SJSA1 (cell line): ENCODE measurements around the gene TMCC2. TPM values are rescaled to one million over a fixed set of nuclear protein-coding genes. Genes with fewer than 3 reads are reported as not detected.
"Not testable (repeated sequence)": the region's sequence is repeated elsewhere in the genome, so short reads cannot be mapped to it uniquely, and the experiment has no call there.

Source experiments
- DNase-seq, 2 experiments: peaks; one replicate each; pipeline ENCODE4 v3.0.0-alpha.2; 2015 to 2020; ENCODE audit warnings: low spot score in 2 of 2, low read depth in 1 of 2
- H3K27ac ChIP-seq: fragments of 250-450 bp; sonication (Bioruptor Pico); 2 replicates; pipeline ENCODE4 v1.5.1; 2020; ENCODE audit warnings: mild to moderate bottlenecking, moderate library complexity
- H3K27me3 ChIP-seq: fragments of 250-450 bp; sonication (Bioruptor Pico); replicated peaks from 2 replicates; pipeline ENCODE4 v1.5.1; 2020; ENCODE audit warnings: mild to moderate bottlenecking, moderate library complexity
- H3K36me3 ChIP-seq: fragments of 250-450 bp; sonication (Bioruptor Pico); 2 replicates; pipeline ENCODE4 v1.5.1; 2020; ENCODE audit warnings: mild to moderate bottlenecking
- H3K4me1 ChIP-seq: fragments of 250-450 bp; sonication (Bioruptor Pico); replicated peaks from 2 replicates; pipeline ENCODE4 v1.6.1; 2021; ENCODE audit warnings: mild to moderate bottlenecking
- H3K4me3 ChIP-seq: fragments of 250-450 bp; sonication (Bioruptor Pico); 2 replicates; pipeline ENCODE4 v1.5.1; 2020; ENCODE audit warnings: mild to moderate bottlenecking
- H3K9me3 ChIP-seq: fragments of 250-450 bp; sonication (Bioruptor Pico); replicated peaks from 2 replicates; pipeline ENCODE4 v1.5.1; 2020; ENCODE audit warnings: mild to moderate bottlenecking
- total RNA-seq: library from RNA; depleted of rRNA; stranded (reverse); fragments of >200 nt; shearing (Covaris generic); gene quantifications from 2 replicates; pipeline ENCODE4 v1.2.3, GENCODE V29; 2014; rRNA removed

TMCC2 gene
- 8.2 and 10.3 TPM in 2 replicates for total RNA-seq

- H3K4me1 ChIP-seq, result peaks cover 30% of the 10 kb centered on the region
- no peaks in the 10 kb centered on the region for H3K9me3 ChIP-seq
- no peaks in the 10 kb centered on the region for H3K27me3 ChIP-seq
- H3K4me3 ChIP-seq, result peak within 1 kb of the TSS; percentile 45
- DNase-seq, result peak; percentile 86 to 88
- no peaks in the 10 kb centered on the region for H3K36me3 ChIP-seq
- H3K27ac ChIP-seq, result 0 out of 2 replicates have a peak within 1 kb of the TSS, but pooled peaks have one; percentile 9
These were observed at the start of gene TMCC2 for GRCh38 chr1:205227584-205228013. TSS of gene TMCC2 (plus strand) at chr1:205227946. CDS start at chr1:205228565, 619 bp downstream.

- Histone ChIP-seq H3K4me3 (0 out of 2 replicates have a peak overlapping the region, but pooled peaks have one; percentile 2), H3K4me1 (peaks cover 67% of the 10 kb centered on the region), H3K36me3 (peaks cover 6% of the 10 kb centered on the region; the same call in 1 of the 2 replicates), H3K27me3 (no peaks in the 10 kb centered on the region), H3K9me3 (no peaks in the 10 kb centered on the region), H3K27ac (peak overlapping the region; percentile 89)
- DNase-seq, result peak in 1 of 2 experiments; percentile 67
These were observed 47.9 kb upstream of the TMCC2 start for GRCh38 chr1:205179842-205180241.

GRCh38 chr1:205180331-205180730 lies 47.4 kb upstream of the TMCC2 start:
- Histone ChIP-seq H3K27ac (peak overlapping the region; percentile 89), H3K4me1 (peaks cover 62% of the 10 kb centered on the region)
- H3K36me3 ChIP-seq, H3K9me3 ChIP-seq, H3K27me3 ChIP-seq, H3K4me3 ChIP-seq: not testable (repeated sequence)
- peak; percentile 87 to 89 for DNase-seq

- H3K27me3 ChIP-seq, result no peaks in the 10 kb centered on the region
- H3K9me3 ChIP-seq, result no peaks in the 10 kb centered on the region
- DNase-seq, result no peak
- peaks cover 6% of the 10 kb centered on the region; the same call in 1 of the 2 replicates for H3K36me3 ChIP-seq
- no peak overlapping the region; the same call in 1 of the 2 replicates for H3K27ac ChIP-seq
- peaks cover 40% of the 10 kb centered on the region for H3K4me1 ChIP-seq
- H3K4me3 ChIP-seq, result no peak overlapping the region
These were observed 44.8 kb upstream of the TMCC2 start for GRCh38 chr1:205182930-205183329.

- Histone ChIP-seq H3K27ac (no peak overlapping the region), H3K4me3 (no peak overlapping the region), H3K36me3 (peaks cover 6% of the 10 kb centered on the region; the same call in 1 of the 2 replicates), H3K4me1 (peaks cover 35% of the 10 kb centered on the region), H3K9me3 (no peaks in the 10 kb centered on the region), H3K27me3 (no peaks in the 10 kb centered on the region)
- peak in 1 of 2 experiments; percentile 54 for DNase-seq
These were observed 43.9 kb upstream of the TMCC2 start for GRCh38 chr1:205183676-205184335.

- no peaks in the 10 kb centered on the region for H3K9me3 ChIP-seq
- peaks cover 12% of the 10 kb centered on the region for H3K4me1 ChIP-seq
- H3K4me3 ChIP-seq, result no peak overlapping the region
- no peak for DNase-seq
- peaks cover 6% of the 10 kb centered on the region; the same call in 1 of the 2 replicates for H3K36me3 ChIP-seq
- no peaks in the 10 kb centered on the region for H3K27me3 ChIP-seq
- H3K27ac ChIP-seq, result no peak overlapping the region
These were observed 41.6 kb upstream of the TMCC2 start for GRCh38 chr1:205186191-205186590.

GRCh38 chr1:205187420-205187819 lies 40.3 kb upstream of the TMCC2 start:
- Histone ChIP-seq H3K4me3 (no peak overlapping the region), H3K27ac (no peak overlapping the region), H3K9me3 (no peaks in the 10 kb centered on the region), H3K4me1 (peaks cover 11% of the 10 kb centered on the region), H3K36me3 (peaks cover 6% of the 10 kb centered on the region; the same call in 1 of the 2 replicates), H3K27me3 (no peaks in the 10 kb centered on the region)
- DNase-seq, result no peak

GRCh38 chr1:205188098-205188497 lies 39.6 kb upstream of the TMCC2 start:
- no peak for DNase-seq
- Histone ChIP-seq H3K9me3 (no peaks in the 10 kb centered on the region), H3K4me3 (no peak overlapping the region), H3K27ac (no peak overlapping the region), H3K4me1 (peaks cover 9% of the 10 kb centered on the region), H3K27me3 (no peaks in the 10 kb centered on the region), H3K36me3 (peaks cover 6% of the 10 kb centered on the region; the same call in 1 of the 2 replicates)

GRCh38 chr1:205188596-205188995 lies 39.1 kb upstream of the TMCC2 start:
- no peak overlapping the region for H3K27ac ChIP-seq
- H3K4me3 ChIP-seq, result no peak overlapping the region
- H3K9me3 ChIP-seq, result no peaks in the 10 kb centered on the region
- peaks cover 6% of the 10 kb centered on the region; the same call in 1 of the 2 replicates for H3K36me3 ChIP-seq
- H3K27me3 ChIP-seq, result no peaks in the 10 kb centered on the region
- DNase-seq, result no peak
- H3K4me1 ChIP-seq, result peaks cover 4% of the 10 kb centered on the region

GRCh38 chr1:205189131-205189530 lies 38.6 kb upstream of the TMCC2 start:
- no peaks in the 10 kb centered on the region; the same call in 1 of the 2 replicates for H3K4me1 ChIP-seq
- no peaks in the 10 kb centered on the region for H3K27me3 ChIP-seq
- H3K4me3 ChIP-seq, result no peak overlapping the region
- no peak overlapping the region for H3K27ac ChIP-seq
- DNase-seq, result no peak
- peaks cover 6% of the 10 kb centered on the region; the same call in 1 of the 2 replicates for H3K36me3 ChIP-seq
- H3K9me3 ChIP-seq, result no peaks in the 10 kb centered on the region

- Histone ChIP-seq H3K4me3 (no peak overlapping the region), H3K4me1 (no peaks in the 10 kb centered on the region), H3K27ac (no peak overlapping the region), H3K36me3 (peaks cover 5% of the 10 kb centered on the region; the same call in 1 of the 2 replicates), H3K27me3 (no peaks in the 10 kb centered on the region), H3K9me3 (no peaks in the 10 kb centered on the region)
- DNase-seq, result no peak
These were observed 36.7 kb upstream of the TMCC2 start for GRCh38 chr1:205190845-205191577.

GRCh38 chr1:205191622-205192021 lies 36.1 kb upstream of the TMCC2 start:
- Histone ChIP-seq H3K9me3 (no peaks in the 10 kb centered on the region), H3K36me3 (peaks cover 3% of the 10 kb centered on the region; the same call in 1 of the 2 replicates), H3K27me3 (no peaks in the 10 kb centered on the region), H3K27ac (no peak overlapping the region), H3K4me3 (no peak overlapping the region), H3K4me1 (no peaks in the 10 kb centered on the region)
- no peak for DNase-seq

- no peak for DNase-seq
- H3K27ac ChIP-seq, result no peak overlapping the region
- H3K4me3 ChIP-seq, result no peak overlapping the region
- H3K4me1 ChIP-seq, result no peaks in the 10 kb centered on the region
- no peaks in the 10 kb centered on the region for H3K27me3 ChIP-seq
- H3K9me3 ChIP-seq, result no peaks in the 10 kb centered on the region
- peaks cover 2% of the 10 kb centered on the region; the same call in 1 of the 2 replicates for H3K36me3 ChIP-seq
These were observed 35.5 kb upstream of the TMCC2 start for GRCh38 chr1:205192287-205192686.
